ENCODE data around the gene C14orf119.

Gene C14orf119

DNA sequence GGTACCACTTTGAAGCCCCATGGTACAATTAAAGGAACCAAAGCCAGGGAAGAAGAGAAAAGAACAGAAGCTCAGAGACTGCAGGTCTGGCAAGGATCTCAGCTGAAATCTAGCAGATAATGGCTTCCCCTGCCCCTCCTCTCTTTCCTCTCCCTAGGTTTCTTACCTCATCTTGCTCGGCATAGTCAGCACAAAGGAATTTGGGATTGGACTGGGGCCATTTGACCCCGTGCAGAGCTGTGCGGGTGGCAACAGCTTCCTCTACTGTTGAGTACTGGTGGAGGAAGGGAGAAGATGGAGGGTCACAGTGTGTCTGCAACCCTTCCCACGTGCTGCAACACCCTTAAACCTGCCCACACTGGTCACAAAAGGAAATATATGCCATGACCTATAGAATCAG lies 33.3 kb upstream of the C14orf119 start:
- DNase-seq, result no peak

DNA sequence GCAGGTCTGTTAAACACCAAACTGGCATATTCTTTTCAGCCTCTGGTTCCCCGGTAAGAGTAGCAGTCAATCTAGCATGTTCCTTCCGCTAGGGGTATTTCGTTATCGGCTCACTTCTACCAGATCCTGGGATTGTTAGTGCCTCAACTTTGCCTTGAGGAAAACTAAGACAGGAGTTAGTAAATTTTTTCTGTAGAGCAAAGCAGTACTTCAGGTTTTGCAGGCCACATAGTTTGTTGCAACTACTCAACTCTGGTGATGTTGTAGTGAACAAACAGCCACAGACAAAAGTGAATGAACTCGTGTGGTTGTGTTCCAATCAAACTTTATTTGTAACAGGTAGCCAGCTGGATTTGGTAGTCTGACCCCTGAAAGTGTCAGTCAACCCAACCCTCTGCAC lies 31.7 kb upstream of the C14orf119 start:
- no peak for DNase-seq

DNA sequence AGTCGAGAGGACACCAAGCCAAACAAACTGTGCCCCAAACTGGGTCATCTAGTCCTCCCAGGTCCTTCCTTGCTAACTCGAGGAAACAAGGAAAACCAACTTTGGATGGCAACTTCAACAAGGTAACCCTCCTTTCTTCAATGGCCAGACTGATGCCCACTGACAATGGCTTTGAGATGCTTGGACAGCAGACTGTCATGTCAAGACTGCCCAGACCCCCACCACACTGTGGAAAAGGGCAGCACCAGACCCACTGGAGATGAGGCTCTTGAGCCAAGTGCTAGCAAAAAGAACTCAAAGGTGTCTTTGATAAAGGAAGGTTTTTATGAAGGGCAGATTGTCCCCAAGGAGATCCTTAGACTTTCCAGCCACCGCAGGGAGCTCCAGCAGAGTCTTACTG lies 28.9 kb upstream of the C14orf119 start:
- DNase-seq, result no peak

DNA sequence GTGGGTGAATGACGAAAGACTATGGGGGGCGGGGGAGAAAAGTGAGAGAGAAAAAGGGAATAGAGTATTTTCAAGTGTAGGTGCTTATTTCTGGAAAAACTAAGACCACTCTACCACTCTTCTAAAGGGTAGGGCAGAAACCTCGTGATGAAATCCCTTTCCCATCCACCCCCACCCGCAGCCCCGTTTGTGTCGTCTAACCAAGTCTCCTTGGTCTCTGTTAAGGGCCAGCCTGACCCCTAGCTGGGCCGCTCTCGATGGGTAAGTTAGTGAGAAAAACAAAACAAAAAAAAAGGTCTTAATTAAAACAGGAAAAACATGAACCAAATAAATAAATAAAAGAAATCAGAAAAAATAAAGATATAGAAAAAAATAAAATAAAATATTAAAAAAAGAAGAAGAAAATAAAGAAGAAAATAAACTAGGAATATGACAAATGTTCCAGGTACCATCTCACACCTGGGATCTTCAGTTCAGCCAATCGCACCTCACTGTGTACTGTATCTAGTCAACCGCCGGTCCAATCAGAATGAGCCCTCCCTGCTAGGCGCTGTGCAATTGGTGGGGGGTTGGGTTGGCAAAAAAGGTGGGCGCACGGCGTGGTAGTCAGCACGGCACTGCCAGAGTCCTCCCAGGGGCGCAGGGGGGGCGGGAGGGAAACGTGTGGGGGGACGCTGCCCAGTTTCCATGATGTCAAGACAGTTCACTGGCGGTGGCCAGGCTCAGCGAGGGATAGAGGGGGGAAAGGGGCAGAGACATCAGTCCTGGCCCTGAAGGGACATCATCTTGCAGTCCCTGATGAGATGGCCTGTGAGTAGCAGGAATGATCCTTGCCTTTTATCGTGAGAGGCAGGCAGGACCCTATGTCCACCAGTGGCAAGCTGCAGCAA lies 28.2 kb upstream of the C14orf119 start:
- no peak for DNase-seq

DNA sequence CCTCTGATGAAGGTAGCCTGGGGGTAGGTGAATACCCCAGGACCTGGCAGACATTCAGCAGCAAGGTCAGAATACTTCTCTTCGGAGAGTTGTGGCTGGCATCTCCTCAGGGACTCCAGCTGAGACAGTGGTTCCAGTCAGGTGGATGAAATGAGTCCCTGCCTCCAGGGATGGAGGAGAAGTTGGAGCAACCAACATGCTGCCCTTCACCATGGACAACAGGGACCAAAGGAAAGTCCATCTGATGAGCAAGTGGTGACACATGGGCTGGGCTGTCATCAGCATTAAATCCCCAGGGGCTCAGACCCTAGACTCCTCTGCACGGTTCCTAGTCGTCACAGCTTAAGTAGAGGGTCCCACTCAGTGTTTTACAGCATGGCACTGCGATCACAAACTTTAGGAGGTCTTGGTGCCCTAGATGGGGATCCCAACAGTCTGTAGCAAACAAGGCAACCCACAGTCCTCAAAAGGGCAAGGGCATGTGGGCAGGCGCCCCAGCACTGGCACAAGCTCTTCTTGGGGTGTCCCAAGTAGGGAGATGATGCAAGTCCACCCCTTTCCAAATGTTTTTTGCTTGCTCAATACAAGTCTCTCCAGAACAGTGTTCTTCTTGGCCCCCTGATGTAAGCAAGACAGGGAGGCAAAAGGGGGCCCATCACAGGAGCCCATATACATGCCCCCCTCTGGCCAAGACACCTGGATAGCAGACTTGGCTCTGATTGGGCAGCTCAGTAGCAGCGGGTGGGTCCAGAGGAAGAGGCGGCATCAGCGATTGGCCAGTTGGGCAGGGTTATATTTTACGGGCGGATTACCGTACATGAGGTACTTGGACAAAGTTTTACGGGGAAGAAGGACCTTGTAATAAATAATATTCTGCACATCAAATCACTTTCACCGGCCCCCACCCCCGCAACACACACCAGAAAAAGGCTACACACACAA lies 27.2 kb upstream of the C14orf119 start:
- no peak for DNase-seq

DNA sequence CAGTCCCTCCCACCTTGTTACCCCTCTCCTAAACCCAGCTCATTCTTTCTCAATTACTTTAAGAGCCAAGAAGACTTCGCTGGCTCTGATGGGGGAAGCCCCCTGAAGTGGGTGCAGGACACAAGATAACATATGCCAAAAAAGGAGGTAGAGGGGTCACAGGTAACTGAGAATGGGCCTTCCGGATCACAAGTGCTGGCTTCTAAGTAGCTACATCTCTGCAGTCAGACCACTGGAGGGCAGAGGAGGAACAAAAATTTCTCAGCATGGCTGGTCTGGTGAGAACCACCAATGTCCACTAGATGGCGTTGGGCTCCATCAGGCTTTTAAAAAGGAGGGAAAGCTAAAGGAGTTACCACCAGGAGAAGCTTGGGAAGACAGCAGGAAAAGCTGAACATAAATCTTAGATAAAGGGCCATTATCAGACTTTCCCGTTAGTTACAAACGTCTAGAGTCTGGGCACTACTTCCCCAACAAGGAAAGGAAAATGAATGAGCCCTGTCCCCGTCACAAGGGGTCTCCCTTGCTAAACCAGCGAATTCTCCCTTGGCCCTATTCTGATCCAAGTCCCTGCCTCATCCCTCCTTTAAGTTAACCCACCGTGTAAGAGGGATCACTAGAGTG lies 26.4 kb upstream of the C14orf119 start:
- DNase-seq, result peak; percentile 96

DNA sequence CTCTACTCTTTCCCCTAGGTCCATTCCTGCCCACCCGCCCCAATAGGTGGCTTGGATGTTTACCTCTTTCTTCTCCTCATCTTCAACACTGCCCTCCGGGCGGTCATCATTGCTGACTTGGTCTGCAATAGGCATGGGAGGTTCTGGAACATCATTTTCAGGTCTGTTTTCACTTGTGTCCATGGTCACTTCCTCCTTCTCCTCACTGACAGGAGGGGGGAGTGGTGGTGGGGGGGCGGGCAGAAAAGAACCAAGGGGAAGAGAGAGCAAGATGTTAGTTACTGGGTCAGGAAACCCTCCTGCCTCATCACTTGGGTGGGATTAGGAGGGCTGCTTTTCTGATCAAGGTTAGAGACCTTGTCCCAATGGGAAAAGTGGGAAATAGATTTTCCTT lies 25.9 kb upstream of the C14orf119 start:
- no peak for DNase-seq

DNA sequence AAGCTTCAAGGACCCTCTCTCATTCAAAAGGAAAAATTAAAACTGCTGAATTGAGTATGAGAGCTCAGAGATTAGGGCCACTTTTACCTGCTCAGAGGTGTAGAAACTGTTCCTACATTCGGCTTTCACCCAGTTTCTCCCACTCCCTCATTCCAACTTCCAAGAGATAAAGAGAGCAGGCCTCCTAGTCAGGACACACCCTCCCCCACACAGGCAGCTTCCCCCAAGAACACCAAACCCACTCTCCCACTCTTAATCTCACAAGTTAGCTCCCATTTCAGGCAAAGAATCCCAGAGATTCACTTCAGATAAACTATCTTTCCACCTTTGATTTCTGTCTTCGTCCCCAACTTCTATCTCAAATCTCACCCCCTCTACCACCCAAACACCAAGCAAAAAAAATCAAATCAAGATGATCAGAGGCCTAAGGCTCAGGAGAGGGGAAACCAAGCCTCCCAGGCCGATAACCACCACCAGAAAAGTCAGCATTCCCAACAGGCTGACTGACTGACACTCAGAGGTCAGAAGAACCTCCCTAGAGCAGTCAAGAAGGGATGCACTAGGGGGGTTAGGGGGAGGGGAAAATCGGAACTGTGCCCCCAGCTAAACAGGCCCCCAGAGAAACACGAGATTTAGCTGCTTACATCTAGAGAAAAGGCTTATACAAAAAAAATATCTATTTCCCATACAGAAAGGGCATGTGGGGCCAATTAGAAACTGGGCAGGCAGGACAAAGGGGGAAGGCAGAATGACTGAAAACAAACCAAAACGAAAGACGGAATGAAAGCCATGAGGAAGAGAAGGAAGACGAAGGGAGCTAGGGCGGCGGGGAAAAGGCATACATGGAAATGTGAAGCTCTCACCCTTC lies 24.8 kb upstream of the C14orf119 start:
- DNase-seq, result peak; percentile 32

DNA sequence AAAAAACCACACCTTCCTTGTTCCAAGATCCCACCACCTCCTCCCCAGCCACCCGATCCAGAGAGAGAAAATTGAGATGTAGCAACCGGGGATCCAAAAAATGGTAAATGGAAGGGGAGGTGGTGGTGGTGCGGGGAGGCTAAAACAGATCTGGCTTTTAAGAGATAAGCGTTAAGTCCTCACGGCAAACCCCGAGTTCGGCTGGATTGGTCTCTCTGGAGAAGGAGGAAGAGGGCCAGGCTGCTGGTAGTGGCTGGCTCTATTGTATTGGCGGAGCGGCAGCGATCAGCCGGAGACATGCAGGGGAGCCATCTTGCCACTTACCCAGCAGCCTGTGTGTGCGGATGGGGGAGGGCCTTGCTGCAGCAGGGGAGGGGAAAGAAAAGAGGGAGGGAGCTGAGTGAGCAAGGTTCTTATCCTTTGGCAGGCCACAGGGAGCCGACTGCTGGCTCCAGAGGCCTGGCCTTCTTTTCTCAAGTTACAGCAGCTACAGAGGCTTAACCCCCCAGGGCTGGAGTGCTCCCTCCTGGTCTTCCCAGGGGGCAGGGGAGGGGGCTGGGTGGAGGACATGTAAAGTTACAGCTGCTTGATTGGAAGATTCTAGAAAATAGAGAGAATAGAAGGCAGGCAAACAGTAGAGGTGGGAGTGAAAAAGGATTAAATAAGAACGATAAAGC lies 23.9 kb upstream of the C14orf119 start:
- peak; percentile 94 for DNase-seq

DNA sequence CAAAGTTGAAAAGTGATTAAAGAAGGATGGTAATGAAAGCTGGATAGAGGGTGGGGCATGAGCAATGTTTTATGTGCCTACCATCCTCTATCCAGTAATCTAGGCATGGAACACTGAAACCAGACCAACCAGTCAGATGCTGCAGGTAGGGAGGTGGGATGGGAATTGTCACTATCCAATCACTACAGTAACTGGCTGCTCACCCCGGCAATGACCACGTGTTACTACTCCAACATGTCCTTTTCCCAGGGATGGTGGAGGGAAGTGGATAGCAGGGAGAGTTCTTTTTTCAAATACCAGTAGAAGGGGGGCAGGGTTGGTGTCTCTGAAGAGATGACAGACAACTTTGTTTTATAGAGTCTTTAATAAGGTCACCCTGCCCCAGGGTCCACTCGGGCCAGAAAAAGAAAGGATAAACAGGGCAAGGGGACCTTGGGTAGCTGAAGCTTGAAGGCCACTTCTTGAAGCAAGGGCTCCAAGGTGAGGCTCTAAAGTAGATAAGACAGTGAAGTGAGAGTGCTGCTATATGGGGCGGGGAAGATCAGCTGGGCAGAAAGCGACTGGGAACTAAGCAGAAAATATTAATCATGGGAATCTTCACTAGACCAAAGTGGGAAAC lies 23.3 kb upstream of the C14orf119 start:
- DNase-seq, result no peak

DNA sequence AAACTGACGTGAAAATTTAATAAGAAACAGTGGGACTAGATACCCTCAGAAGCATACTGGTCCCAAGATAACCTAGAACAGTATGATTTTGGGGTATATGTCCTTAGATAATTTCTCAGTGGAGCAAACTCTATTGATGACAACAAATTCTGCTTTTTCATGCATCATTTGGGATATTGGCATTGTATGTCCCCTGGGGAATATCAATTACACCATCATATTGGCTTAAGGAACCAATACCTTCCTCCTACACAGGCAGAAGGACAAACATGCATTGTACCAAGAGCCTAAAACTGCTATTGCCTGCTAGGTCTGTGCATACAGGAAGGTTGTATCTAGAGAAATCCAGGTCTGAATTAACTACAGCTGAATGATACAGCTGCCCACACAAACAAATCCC lies 20.4 kb upstream of the C14orf119 start:
- no peak for DNase-seq

DNA sequence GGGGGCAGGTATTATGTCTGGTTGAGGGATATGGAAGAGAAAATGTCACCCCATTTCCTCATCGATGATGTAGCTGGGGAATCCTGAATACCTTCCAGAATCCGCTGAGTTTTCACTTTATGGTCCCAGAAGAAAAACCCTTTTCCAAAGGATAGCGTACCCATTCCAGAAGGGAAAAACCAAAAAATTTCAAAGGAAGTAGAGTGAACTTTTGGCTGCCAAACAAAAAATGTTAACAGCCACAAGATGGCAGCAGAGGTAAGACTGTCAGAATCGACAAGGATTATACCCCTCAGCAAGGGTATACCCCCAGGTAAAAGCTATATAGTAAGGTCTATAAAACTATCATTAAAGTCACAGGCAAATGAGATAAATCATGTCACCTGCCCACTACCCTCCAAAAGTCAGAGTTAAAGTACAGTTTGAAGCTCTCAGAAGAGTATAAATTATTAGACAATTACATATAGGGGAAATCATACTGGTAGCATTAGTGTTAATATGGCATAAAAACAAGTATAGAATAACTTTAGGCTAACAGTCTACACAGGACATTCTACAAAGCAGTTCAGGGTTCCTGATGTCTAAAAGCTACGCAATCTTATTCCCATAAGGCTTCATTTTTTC lies 18.4 kb upstream of the C14orf119 start:
- DNase-seq, result peak; percentile 71

DNA sequence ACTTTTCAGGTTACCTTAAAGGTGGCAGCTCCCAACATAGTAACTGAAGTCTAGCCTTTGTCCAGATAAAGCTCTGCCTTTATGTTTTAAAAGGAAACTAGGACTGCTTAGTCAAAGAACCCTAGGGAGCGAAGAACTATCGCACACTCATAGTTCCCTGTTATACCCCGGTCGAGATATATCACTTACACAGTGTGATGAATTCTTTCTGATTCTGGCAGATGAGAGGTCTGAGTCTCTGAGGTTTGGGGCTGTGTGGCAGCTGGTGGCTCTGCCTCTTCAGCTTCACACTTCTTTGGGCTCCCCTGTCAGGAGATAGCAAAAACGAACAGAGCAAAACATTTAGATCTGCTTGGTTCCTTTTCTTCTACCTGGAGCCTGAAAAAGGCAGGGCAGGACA lies 17.3 kb upstream of the C14orf119 start:
- DNase-seq, result no peak

DNA sequence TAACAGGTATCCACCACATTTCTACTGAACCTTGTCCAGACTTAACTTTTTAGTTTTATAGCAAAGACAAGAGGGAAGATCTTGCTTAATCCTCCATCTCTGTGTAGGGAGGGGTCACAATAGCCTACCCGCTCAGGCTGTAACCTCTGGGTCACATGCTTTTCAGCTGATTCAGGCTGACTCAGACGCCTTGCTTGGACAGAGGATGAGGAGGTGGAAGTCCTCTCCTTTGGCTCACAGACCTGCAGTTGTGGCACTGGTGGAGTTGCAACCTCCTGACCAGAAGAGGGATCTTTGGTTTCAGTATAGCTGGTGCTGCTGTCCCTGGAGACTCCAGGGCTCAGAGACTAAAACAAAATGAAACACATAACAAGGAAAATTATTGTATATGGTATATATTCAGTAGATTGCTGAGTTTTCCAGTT lies 16.6 kb upstream of the C14orf119 start:
- DNase-seq, result peak; percentile 54

DNA sequence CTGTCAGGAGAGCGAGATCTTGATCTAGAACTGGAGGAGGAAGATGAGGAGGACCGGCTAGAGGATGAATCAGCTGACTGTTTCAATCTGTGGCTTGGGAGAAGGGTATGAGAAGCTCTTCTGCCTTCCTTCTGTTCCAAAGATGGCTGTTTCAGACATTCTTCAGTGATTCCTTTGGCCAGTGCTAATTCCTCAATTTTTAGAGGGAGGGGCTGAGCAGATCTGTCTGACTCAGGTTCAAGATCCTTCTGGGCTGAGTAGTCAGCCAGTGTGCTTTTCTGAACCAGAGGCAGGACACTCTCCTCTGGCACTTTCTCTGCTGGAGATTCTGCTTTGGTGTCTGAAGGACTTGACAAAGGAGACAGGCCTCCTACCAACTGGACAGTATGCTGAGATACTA lies 15.6 kb upstream of the C14orf119 start:
- no peak for DNase-seq

DNA sequence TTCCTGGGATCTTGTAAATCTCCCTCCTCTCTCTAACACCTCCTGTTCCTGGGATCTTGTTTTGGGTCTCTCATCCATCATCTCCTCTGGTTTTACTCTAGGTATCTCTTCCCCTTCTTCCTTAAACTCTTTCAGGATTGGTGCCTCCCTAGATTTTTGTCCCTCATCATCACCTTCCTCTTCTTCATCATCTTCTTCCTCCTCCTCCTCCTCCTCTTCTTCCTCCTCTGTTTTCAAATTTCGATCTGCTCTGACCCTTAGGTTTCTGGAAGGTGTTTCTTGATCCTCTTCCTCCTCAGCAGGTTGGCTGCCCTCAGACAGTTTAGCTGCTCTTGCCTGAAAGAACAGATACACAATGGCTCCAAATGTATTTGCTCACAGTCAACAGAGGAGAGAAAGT lies 14.8 kb upstream of the C14orf119 start:
- DNase-seq, result no peak

DNA sequence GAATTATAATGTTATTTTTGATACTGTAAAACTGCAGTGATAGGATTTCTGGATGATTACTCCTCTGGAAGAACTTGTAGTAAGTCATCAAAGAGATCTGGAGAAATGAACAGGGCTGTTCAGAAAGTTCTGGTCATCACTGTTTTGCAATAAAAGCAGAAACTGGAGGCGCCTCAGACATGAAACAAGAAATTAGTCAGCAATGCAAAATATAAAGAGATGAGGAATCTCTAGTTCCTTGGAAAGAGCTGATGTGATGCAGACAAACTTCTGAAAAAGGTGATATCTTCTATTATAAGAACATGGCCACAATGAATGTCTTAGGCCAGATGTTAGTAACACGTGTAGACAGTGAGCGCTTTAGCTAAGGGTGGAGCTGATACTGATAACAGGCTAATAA lies 9.8 kb upstream of the C14orf119 start:
- no peak for DNase-seq

DNA sequence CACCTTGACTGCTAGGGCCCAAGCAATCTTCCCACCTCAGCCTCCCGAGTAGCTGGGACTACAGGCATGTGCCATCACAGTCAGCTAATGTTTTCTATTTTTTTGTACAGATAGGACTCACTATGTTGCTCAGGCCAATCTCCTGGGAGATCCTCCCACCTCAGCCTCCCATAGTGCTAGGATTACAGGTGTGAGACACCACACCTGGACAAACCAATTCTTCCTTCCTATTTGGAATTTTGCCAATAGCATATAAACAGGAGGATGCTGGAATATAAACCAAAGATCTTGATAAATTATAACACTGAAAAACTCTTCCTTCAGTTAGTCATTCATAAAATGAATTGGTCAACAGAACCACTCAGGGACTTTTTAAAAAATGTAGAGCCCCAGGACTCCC lies 8.7 kb upstream of the C14orf119 start:
- no peak for DNase-seq

DNA sequence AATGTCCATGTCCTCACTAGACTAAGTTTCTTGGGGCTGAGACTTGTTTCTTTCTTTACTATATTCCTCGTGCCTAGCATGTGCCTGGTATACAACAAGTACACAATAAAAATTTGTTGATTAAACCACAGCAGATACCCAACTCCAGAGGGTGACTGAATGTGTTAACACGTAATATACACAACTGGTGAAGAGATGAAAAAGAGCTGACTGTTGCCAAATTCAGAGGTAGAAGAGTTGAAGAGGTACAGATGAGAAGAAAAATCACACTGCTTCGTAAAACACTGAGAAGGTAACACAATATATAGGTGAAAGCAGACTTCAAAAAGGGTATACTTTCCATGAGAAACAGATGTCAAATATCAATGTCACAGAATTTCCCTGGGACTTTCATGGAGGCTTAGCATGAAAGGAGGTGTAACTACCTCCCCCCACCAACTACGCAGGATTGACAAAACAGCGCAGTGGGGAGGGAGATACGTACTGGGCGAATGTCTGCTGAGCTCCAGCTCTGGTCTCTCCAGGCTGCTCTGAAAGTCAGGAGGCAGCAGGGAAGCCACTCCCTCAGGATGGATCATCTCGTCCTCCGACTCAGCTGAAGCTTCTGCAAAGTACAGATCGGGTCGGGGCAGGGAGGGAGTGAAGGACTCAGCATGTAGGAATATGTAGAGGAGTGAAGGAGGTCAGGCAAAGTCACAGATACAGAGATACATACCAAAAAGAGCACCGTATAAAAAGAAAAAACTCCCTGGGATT lies 5.6 kb upstream of the C14orf119 start:
- no peak for DNase-seq

DNA sequence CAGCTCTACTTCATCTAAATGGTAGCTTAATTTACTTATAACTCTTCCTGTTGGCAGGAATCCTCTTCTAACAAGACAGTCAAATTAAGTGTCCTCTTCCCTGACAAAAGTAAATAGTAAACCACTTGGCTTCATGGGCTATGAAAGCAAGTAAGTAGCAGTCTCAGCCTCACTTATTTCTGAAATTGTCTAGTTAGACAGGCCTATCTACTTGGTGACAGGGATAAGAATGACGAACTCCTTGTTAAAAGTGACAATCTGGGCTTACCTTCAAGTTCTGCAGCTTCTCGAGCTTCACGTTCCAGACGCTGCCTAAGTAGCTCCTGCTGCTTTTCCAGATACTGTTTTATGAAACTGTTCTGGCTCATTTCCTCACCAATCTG lies 5.1 kb upstream of the C14orf119 start:
- DNase-seq, result no peak

Data from hematopoietic multipotent progenitor cell treated with erythropoietin and hydrocortisone succinate and interleukin-3 and kit ligand, for 6 days (in vitro differentiated cells).